HG02870 (cell line): ENCODE measurements around the gene GNG2.

Source experiments
- ATAC-seq: cut with Tn5 transposase; IDR thresholded peaks from one replicate; pipeline ENCODE4 v1.9.1; 2021; ENCODE audit warnings: mild to moderate bottlenecking, moderate library complexity; ENCODE audit not compliant: unreplicated experiment

The GNG2 gene

DNA sequence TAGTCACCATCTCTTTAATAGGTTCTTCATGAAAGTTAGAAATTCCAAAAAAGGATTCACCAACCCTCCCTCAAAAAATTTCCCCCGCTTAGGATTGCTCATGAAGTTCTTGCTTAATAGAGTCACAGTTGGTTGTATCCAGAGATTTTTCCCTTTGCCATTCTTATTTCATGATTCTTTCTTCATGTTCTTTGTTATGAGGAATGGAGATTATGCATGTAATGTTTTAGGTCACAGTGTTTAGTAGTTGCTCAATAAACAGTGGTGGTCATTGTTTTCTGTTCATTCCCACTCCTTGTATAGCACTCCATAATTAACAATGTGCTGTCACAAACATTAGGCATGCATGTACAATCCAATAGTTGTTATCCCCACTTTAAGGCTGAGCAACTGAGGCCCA, 77.7 kb downstream of the GNG2 start:
- no peak for ATAC-seq

DNA sequence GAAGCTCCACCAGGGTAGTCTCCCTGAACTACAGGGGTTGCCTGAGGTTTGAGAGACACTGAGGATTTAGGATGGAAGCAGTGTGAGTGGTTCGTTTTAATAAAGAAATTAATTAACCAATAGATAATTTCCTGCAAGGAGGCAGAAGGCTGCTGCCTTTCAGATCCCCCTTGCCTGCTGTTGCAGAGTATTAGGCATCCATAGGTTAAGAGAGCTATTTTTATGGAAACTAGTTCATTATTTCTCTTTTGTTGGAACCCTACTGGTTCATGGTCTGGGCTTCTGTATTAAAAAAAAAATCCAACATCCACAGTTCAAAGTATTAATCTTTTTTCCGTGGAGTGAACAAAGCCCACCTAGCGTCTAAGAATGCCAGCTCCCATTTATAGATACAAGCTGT, 78.4 kb downstream of the GNG2 start:
- ATAC-seq = no peak

DNA sequence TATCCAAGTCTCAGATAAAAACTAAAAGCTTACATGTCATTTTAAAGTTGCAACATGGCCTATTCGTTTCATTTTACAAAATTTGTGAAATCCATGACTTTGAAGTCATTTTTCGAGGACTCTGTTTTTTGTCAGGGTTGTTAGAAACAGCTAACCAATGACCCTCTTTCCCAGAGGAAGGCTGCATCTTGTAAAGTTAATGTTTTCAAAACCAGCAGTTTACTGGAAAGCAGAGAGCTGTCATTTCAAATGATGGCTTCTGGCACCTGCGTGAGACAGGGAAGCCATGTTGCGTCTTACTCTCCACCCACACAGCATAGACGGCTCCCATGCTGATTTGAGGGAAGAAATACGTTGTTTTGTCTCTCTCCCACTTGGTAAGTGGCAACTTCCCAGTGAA, 78.8 kb downstream of the GNG2 start:
- no peak for ATAC-seq

DNA sequence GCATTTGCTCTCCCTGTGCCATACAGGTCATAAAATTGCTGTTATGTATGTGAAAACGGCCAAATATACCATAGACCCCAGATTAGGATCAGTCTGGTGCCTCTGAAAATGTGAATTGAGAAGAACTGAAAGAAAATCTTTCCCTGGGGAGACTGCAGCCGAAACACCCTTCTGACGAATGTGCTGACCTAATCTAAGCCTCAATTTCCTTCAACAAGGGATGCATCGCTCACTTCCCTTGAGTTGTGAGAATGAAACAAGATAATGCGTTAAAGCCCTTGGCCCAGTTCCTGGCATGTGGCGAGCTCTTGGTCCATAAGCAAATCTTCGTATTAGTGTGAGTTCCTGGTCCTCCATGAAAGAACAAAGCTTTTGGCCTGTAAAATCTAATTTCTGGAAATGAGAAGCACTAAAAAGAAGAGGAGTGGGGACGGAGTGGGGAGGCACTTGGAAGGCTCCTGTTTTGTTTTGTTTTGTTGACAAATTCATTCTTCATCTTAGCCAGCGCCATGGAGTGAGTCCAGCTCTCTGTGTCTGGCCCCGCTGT, 79.4 kb downstream of the GNG2 start:
- ATAC-seq = no peak

DNA sequence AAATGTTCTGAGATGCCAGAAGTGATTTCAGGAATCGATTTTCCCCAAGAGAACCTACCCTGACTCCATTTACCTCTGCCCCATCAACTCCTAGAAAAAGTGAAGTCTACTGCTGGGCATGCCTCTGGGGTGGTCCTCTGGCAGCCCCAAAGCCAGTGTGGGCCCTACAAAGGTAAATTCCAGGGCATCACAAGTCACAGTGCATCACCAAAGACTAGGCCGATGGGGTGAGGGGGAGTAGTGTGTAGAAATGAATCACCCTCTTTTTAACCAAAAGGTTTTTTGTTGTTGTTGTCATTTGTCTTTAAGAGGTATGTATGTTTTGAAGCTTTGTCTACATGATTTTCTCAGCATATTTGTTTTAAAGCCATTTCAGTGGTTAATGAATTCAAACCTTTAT, 82.6 kb downstream of the GNG2 start:
- ATAC-seq = no peak

DNA sequence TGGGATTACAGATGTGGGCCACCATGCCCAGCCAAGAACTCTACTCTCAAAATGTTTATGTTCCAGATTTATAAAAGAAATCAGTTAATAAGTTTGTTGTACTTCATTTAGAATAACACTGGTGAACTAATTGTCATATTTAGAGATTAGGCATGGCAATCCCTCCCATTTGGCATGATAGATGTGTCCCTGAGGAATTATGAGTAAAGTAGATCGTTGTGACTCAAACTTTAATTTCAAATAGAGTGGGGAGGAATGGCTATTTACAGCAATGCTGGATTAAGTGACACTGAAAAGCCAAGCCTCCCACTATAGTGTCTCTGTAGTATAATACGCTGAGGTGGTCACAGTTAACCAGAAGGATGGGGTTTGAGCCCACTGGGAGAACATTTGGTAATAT, 89.6 kb downstream of the GNG2 start:
- no peak for ATAC-seq

DNA sequence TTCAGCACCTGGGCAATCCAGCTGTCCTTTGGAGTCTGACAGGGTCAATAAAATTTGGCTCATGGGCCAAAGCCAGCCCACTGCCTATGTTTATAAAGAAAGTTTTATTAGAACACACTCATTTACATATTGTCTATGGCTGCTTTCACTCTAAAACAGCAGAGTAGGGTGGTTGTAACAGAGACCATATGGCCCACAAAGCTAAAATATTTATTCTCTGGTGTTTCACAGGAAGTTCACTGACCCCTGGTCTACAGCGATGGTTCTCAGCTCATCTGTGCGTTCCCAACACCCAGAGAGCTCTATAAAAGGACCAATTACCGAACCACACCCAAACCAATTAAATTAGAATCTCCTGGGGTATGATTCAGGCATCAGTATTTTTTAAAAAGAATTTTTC, 91.2 kb downstream of the GNG2 start:
- ATAC-seq = no peak

DNA sequence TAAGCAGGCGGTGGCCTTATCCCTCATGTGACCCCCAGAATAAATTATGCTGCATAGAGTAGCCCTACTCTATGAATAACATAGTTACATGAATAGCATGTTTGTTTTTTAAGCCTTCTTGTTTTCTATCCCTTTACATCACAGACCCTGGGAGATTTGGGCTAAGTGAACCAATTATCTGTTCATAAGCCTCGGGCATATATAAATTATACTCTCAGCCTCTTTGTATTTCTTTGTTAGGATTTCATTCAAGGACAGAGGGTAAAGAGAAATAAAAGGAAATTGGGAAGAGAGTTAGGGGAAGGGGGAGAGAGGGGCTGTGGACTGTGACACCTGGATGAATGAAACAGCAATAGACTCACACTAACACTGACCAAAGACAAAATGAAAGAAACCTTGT, 93.6 kb downstream of the GNG2 start:
- ATAC-seq = no peak

DNA sequence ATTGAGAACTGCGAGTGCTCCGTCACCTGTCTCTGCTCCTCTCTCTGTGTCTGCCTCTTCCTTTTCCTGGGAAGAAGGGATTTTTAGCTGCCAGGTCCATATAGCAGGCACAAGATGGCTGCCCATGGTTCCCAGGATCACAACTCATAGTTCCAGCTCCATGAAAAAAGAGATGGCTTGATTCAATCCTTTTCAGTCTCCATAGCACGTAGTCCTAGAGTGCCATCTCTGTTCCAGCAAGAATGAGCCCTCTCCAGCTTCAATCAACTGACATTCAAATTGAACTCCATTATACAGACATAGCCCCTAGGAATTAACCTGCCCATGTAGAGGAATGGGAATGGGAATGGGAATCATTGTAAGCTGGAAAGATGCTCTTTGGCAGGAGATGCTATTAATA, 94.2 kb downstream of the GNG2 start:
- no peak for ATAC-seq

DNA sequence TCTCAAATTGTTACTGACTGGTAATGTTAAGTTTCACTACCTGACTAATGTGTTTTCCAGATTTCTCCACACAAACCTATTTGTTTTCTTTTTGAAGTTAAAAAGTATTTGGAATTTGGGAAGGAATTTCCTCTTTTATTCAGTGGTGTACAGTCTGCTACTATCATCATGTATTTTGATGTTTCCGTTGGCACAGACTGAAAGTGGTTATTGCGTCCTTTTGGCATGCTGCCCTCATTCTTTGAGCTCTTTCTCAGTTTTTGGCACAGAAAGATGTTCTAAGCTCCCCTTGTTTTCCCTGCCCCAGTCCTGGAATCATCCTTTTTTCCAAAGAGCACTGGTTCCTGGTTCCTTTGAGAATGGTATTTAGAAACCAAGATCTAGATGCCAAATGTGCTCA, 97.5 kb downstream of the GNG2 start:
- ATAC-seq = no peak

DNA sequence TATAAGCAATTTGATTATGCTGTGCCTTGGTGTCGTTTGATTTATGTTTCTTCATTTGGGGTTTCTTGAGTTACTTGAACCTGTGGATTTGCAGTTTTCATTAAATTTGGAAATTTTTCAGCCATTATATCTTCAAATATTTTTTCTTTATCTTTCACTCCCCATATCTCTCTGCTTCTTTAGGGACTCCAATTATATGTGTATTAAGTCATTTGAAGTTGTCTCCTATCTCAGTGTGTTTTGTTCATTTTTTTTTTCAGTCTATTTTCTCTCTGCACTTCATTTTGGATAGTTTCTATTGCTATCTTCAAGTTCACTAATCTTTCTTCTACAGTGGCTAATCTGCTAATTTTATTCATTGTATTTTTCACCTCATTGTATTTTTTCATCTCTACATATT, 99.5 kb downstream of the GNG2 start:
- ATAC-seq = no peak

DNA sequence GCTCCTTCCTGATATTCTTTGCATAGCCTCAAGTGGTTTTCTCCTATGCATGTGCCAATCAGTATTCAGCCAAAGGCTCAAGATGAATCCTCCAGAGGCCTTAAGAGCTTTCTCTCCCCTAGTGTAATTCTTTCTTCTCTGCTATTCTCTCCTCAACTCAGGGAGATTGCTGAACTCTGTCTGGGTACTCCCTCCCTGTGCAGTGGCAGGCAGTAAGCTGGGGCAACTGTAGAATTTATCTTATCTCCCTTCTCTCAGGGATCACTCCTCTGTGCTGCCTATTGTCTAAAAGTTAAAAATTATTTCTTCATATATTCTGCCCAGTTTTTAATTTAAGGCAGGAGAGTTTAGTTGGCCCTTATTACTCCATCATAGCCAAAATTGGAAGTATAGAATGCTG, 100.5 kb downstream of the GNG2 start:
- no peak for ATAC-seq

DNA sequence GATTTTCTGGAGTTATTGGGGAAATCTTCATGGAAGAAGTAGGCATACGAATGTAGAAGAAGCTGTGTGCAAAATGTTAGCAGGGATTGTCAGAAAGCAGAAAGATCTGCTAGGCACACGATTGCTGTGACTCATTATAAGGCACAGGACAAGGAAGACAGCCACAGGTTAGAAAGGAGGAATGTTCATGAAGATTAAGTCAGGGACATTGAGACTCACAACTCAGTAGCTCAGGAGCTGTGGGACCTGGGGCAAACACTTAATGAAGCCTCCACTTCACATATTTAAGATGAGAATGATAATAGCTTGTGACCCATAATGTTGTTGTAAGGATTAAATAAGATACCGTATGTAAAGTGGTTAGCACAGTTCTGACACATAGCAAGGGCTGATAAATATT, 102.3 kb downstream of the GNG2 start:
- no peak for ATAC-seq

DNA sequence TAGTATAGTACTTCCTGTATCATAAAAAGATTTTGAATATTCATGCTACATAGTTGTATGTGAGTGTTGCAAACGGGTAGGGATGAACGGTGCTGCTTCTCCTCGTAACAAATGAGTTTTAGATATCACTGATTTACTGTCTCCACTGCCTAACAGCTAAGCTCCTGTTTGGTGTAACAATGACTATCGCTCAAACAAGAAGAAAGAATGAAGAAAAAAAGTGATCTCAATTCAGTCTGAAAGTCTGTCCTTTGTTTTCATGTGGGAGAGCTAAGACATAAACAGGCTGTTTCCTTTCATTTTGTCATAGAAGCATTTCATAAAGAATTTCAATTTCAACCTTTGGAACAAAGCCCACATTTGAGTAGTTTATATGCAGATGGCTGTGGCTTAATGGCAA, 102.9 kb downstream of the GNG2 start:
- no peak for ATAC-seq

DNA sequence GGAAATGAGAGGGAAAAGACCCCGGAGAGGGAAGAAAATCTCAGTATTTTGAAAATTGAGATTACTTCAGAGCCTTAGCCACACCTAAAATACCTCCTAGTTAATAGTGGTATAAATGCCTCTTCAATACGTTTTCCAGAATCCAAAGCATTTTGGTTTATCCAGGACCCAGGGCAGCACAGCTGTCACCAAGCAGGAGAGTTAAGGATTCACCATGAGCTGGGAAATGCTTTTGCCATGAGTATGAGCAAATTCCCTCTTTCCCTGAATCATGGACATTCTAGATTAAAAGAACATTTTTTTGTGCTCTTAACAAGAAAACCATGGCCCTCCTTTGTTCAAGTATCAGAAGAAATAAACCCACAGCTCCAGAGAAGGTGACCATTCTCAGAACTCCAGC, 107.1 kb downstream of the GNG2 start:
- ATAC-seq = no peak

DNA sequence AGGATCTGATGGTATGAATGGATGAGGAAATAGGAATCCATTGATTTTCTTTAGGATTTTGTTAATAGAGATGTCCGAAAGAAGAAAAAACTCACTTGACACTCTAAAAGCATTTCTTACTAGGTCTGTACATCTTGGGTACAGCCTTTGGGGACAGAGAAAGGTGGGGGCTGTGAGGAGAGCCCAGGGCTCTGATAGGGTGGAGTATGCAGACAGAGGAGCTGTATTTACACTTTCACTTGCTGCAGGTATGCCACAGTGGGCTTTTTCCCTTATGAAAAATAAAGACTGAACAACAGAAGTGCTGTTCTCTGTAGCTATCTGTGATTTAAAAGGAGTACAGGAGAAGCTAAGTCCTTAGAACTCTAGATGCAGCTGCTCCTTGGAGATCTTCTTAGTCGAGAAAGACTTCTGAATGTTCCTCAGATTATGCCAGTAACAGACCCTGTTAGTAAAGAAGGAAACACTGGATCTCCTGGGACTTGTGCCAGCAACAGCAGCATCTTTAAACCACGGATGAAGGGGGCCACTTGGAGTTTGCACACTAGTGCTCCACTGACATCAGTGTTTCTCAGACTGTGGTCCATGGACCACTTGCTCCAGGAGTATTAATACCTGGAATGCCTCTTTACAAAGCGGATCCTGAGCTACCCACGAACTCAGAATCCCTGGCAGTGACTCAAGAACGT, 109.6 kb downstream of the GNG2 start:
- no peak for ATAC-seq

DNA sequence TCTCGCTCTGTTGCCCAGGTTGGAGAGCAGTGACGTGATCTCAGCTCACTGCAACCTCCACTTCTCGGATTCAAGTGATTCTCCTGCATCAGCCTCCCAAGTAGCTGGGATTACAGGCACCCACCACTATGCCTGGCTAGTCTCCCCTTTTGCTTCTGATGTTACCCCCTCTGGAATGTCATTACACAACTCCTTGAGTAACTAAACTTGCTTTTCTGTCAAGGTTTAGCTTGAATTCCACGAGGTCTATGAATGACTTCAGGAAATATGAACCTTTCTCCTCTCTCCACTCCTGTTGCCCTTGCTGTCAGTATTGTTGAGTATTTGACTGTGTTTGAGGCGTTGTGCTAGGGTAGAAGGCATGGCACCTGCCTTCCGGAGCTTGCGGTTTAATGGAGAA, 112.2 kb downstream of the GNG2 start:
- no peak for ATAC-seq

DNA sequence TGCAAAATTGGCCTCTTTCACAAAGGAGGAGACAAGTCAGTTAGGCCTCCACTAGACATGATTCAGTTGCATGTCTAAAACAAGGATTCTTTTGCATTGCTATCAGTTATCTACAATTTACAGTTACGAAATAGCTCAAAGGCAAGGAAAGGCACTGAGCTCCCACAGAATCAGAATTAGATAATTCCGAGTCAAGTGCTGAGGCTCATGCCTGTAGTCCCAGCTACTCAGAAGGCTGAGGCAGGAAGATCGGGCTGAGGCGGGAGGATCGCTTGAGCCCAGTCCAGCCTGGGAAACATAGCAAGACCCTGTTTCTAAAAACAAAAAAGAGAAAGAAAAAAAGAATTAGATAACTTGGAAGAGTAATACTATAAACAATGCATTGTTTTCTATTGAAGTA, 116.7 kb downstream of the GNG2 start:
- ATAC-seq = no peak

DNA sequence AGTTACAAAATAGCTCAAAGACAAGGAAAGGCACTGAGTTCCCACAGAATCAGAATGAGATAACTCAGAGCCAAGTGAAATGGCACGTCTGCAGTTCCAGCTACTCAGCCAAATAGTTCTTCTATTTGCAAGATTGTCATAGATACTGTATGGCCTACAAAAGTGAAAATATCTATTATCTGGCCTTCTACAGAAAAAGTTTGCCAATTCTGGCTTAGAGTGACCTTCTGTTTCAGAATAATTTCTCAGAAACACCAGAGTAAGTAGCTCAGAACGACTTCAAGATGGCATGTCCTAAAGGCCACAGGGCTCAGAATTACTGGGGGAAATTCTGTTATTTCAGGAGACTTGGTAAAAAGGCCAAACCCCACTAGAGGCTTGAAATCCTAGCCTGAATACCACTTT, 118.3 kb downstream of the GNG2 start:
- no peak for ATAC-seq

DNA sequence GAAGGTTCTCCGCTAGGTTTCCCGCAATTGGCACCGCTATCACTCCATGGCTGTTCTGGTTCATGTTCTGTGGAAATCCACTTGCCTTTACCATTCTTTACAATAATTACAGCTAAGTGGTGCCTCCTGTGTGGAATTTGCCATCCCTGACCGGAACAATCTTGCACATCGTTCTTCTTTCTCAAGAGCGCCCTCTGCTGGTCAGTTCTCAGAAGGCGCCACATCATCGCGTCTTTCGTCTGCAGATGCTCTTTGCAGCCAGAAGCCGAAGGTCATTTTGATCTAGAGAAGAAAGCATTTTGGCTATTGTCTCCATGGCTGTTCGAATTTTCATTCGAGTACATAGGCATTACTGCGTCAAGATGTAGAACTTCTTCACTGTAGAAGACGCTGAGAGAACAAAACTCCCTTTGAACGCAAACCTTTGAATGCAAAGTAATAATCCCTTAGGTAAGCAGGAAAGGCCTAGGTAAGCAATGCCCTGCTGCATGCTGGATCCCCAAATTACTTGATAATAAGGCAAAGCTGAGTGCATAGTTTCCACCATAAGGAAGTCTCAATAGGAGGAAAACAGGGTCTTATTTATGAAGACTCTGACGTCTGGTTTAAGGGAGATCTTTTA, 118.8 kb downstream of the GNG2 start:
- ATAC-seq = no peak

DNA sequence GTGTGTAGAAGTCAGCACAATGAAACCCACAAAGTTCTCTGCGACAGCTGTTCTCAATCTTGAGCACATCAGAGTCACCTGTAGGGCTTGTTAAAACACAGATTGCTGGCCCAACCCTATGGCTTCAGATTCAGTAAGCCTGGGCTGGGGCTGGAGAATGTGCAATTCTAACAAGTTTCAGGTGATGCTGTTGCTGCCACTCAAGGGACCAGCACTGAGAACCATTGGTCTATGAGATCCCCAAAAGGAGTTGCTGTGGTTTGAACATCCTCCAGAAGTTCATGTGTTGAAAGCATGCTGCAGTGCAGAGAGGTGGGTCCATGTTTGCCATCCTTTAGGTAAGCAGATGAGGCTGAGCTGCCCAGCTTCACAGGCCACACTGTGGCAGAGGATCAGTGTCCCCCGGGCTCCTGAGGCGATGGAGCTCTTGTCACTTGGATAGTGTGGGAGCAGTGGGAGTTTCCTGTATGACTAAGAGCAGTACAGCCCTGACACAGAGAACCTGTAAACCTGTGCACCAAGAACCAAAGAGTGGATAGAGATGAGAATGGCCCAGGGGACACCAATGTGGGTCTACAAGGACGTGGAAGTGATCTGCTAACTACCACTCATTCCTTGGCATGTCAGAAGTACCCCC, 120.9 kb downstream of the GNG2 start:
- ATAC-seq = peak; percentile 70

DNA sequence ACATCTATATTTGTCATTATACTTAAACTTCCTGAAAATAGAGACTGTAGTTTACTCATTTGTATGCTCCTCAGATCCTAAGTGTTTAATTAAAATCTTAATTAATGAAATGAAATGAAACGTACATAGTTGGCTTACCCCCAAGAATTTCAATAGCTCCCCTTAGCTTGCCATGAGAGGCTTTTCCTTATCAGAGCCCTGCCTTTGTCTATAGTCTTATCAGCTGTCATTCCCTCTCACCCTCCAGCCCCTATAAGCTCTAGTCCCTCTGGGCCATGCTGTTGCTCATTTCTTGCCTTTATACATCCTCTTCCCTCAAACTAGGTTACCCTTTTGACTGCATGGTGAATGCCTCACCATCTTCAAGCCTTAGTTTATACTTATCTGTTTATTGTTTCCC, 127.8 kb downstream of the GNG2 start:
- ATAC-seq = no peak
